GM18519 (cell line): ENCODE measurements around the gene ALDH1A3.

Source experiments
- ATAC-seq: cut with Tn5 transposase; IDR thresholded peaks from one replicate; pipeline ENCODE4 v1.9.1; 2021; ENCODE audit warnings: mild to moderate bottlenecking, moderate library complexity; ENCODE audit not compliant: unreplicated experiment, low FRiP score

The ALDH1A3 gene

DNA sequence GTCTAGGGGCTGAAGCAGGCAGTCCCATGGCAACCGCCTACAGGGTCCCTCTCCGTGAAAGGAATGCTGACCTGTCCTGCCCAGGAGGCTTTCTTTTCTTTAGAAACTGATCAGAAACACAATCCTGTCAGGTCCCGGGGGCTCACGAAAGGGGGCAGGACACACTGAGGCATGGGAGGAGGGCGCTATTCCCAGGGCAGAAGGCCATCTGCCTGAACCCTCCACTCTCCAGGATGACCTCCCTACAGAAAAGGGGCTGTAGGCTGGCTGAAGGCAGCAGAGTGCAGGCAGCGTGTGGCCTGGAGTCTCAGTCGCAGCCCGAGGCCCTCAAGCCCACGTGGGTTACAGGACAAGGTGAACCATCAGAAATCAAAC lies 21.2 kb downstream of the ALDH1A3 start:
- ATAC-seq, result no peak

DNA sequence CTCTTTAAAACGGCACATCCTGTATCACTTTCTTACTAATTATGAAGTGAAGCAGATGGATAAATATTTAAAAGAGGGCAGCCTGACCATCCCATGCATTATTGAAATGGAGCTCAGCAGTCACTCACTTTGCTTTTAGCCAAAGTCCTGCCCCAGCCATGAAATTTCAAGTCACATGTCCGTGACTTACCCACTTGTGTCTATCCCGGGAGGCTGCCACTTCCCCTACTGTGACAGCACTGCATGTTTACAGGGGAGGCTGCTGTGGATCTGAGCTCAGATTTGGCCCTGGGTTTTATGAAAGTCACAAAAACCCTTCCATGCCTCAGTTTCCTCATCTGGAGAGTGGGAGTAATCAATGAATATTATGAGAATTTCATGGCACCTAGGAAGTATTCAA lies 21.7 kb downstream of the ALDH1A3 start:
- ATAC-seq, result no peak

DNA sequence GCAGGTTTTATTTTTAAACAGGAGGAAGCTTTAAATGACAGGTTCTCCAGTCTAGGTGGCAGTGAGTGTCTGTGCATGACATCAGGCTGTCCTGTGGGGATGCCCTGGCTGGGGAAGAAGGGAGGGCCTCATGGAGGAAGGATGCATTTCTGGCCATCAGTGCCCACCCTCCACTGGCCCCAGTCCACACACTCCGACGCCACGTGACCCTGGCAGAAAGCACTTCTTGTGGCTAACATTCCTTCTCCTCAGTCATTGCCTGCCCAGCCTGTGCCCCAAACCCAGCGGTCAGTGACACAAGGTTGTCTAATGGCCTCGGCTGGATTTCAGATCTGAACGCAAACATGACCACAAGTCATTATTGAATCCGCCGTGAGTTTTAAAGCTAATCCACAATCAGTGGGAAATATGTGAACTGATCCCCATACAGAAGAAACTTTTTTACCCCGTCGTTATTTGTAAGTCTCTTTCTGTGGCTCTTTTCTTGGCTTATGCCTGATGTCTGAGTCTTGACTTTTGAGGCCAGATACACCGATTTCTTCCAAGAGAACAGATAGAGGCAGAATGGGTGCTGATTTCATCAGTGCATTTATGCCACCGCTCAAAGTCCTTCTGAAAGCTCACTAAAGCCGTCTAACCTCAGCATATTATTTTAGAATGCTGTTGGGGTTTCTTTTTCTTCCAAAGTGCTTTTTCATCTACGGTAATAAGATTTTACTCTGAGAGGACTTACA lies 22.2 kb downstream of the ALDH1A3 start:
- ATAC-seq, result no peak

DNA sequence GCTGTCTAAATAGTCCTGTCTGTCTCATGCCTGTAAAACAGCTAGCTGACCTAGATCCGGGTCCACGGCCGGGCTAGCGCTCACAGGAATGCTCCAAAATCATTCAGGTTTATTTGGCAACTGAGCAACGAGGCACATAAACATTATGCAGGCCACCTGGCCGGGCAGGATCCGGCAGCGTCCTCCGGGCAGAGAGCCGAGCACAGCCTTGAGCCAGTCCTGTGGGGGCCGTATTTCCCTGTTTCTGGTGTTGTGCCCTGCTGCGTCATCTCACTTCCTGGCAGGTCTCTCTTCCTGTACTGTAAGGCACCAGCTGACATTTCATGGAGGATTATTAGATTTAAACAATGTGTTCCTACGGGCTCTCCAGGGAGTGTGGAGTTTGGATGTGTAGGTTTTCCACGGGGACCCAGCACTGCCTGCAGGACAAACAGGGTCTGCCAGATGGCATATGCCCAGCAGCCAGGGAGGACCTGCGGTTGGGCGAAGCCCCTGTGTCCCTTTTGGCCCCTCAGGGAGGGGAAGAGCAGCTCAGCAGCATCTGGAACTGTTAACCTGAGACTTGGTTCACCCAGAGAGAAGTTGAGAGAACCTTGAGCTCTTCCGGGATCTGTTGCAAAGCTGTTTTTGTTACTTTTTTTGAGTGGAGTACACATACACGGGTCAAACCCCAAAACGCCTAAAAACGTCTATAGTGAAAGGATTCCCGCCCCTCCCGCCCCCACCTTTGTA lies 23.0 kb downstream of the ALDH1A3 start:
- no peak for ATAC-seq

DNA sequence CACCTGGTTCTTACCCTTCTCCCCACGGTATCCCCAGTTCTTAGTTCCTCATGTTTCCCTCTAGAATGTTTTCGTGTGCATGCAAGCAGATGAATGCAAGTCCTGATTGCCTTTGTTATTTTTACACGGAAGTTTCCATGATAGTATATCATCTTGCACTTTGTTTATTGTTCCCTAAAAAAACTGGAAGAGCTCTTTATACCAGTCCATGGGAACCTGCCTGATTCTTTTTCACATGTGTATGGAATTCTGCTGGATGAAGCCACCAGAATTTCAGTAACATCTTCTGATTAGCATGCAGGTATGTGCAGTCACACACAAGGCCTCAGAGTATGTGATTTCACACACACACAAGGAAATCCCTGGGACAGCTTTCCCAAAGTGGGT lies 23.5 kb downstream of the ALDH1A3 start:
- no peak for ATAC-seq

DNA sequence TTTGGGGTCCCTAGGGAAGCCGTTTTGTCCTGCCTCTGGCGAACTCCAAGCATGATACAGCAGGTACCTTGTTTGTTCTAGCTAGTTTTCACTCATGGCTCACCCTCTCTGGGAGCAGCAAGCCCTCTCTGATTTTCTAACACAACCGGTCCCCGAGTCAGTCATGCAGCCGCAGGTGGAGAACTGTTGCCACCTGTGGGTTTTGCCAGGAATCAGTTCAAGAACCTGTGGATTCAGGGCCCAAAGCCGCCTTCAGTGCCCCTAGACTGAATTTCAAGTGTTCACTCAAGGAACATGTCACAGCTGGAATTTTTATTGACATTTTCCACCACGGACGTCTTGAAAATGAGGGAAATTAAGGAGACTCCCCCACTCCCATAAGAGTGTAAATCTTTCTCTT lies 26.2 kb downstream of the ALDH1A3 start:
- no peak for ATAC-seq

DNA sequence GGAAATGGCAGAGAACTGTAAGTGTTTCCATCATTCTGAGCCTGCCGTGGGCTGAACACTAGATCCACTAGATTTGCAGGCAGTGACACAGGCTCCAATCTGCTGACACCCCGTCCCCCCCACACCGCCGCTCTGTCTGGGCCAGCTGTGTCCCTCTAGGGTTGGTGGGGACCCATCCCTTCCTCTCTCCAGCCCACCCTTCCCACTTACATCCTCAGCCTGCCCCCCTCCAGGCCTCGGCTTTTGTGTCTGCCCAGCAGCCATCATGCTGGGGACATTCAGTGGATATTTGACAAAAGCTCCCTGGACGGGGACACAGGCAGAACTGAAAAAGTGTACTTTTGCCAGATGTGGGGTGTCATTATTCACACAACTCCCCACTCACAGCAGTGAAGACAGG lies 28.8 kb downstream of the ALDH1A3 start:
- no peak for ATAC-seq

DNA sequence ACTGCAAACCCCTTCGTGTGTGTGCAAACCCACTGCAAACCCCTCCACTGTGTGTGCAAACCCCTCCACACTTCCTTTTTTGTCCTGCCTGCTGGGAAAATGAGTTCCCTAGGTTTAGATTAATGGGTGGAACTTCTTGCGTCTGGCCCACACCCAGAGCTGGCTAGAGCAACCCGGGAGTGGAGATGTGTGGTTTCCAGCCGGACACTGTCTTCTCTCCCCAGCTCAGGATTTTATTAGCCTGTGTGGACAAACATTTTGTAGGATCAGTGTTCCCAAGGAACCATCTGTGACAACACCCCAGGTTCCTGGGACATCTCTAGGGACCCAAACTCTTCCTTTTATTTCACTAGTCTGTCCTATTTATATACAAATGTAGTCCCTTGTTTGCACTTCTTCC lies 29.9 kb downstream of the ALDH1A3 start:
- ATAC-seq, result no peak

DNA sequence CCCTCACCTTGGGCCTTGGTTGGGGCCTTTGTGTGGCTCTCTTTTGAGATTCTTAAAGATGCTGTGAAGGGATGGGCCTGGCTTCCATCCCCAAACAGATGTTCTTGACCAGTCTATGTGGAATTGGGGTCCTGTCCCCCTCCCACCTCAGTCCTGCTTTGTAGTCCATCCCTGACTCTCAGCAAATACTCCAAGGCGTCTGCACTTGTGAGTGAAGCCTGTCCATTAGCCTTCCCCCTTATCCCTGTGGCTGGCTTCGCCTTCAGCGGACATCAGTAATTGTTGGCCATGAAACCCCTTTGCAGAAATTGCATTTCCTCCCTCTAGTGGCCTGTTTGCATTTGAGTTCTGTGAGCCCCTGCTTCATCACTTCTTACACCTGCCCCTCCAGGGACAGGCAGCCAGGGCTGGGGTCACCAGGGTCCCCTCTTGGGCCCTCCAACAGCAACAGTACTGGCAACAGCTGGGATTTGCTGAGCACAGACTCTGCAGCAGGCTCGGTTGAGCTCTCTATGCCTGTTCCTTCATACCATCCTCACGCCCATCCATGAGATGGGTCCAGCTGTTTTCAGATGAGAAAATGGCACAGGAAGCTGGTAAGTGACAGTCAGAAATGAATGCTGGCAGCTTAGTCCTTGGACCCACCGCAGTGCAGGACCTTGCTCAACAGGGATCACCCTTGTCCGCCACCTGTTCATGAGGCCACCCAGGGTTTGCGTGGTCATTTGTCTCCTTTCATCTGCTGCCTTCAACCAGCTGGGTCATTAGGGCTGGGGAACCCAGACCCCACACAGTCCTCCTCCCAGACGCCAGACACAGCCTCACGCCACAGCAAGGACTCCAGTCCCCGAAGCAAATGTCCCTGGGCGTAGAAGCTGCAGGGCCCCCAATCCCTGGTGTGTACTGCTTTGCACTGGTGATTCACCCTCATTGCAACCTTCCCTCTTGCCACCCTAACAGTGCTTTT lies 30.6 kb downstream of the ALDH1A3 start:
- ATAC-seq, result no peak

DNA sequence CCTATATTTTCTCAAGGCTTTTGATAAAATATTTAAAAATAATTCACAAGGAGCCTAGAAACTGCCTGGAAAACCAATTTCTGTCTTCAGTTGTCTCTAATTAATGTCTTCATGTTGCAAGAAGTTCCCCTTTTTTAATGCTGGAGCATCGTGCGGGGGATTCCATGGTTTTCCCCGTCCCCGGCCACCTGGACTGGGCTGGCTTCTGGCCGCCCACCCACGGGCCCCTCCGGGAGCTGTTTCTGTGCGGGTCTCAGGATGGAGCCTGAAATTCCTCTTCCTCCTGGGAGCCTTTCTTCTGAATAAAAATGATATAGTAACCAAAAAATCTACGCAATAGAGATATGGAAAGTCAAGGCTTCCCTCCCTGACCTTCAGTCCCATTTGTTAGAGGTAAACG lies 31.5 kb downstream of the ALDH1A3 start:
- no peak for ATAC-seq

DNA sequence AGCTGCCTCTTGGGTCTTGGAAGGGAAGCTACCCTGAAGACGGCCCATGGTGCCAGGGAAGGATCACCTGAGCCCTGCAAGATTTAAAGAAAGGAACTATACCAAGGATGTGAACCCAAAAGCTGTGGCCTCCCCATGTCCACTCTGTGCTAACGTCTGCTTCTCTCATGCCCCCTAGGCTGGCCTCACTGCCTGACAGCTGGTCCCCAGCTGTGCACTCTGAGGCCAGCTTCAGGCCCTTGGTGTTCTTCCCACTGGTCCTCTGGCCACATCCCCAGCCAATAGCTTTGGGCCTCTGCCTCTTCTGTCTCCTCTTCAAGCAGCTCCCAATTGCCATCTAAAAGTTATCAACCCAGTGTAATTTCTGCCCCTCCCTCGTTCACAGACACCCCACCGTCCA lies 34.3 kb downstream of the ALDH1A3 start:
- ATAC-seq, result no peak

DNA sequence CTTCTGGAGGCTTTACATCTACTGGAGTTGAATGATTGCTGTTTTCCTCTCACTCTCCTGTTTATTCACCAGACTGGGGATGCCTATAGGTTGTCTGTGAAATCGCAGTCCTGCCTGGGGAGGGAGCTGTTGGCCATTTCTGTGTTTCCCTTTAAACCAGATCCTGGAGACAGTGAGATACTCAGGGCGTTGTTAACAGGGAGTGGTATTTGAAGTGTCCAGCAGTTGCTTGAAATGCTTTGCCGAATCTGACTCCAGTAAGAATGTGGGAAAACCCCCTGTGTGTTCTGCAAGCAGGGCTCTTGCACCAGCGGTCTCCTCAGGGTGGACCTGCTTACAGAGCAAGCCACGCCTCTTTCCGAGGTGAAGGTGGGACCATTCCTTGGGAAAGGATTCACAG lies 35.2 kb downstream of the ALDH1A3 start:
- no peak for ATAC-seq

DNA sequence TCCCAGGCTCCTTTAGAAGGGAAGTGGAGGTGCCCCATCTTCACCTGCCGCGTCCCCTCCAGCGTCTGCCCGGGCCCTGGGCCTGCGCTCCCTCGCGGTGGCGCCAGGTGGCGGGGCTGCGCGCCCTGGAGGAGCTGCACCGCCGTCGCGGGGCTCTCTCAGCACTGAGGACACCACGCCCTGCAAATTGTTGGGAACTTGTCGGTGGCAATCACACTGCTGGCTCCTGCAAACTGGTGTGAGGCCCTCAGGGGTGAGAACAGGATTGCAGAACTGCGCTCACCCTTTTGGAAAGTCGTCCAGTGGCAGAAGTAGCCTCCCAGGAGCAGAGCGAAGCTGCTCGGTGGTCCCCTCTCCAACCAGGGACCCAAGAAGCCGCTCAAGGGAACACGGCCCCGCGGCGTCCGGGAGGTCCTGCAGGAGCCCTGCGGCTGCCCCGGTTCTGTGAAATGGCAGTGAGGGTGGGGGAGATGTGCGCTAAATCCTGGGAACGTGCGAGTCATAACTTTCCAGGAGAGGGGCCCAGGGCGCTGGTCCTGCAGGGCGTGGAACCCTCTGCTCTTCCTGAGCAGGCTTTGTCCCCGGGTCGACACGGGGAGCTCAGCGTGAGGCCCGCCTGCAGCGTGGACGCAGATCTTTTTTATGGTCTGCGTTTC lies 38.5 kb downstream of the ALDH1A3 start:
- ATAC-seq, result peak; percentile 49

DNA sequence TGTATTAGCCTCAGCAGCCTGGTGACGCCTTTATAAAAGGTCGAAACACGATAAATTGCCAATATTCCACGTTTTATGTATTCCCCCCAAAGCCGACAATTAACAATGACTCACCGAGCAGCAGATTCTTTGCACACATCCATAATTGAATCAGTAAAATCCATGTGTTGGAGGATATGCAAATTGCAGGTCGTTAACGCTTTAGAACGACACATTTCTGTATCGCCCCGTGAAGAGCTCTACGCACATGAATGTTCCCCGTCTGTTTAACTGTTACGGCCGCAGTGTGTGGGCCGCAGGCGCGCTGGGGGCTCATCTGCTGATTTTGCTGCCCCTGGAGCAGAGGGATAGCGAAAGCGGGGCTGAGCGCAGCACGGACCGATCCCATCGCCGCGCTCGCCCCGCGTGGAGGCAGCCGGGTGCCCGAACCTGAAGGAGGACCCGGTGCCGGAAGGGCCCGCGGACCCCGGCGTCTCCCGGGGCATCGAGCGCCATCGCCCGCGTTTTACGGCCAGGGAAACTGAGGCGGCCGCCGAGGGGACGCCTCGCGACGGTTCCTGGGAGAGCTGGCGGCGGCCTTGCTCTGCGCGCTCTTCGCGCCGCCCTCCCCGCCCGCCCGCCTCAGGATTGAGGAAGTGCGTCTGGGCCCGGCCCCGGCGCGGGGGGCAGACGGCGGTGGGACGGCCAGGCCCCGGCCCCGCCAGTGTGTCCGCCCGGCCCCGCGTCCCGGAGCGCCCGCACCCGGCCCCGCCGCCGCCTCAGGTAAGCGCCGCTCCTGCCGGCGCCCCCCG lies 39.3 kb downstream of the ALDH1A3 start, which contains the start of gene LRRK1:
Gene LRRK1 (plus strand): TSS at position 668 of the 791 bp plus-strand sequence. CDS start 5,276 bp downstream, outside the sequence.
- ATAC-seq, result no peak

DNA sequence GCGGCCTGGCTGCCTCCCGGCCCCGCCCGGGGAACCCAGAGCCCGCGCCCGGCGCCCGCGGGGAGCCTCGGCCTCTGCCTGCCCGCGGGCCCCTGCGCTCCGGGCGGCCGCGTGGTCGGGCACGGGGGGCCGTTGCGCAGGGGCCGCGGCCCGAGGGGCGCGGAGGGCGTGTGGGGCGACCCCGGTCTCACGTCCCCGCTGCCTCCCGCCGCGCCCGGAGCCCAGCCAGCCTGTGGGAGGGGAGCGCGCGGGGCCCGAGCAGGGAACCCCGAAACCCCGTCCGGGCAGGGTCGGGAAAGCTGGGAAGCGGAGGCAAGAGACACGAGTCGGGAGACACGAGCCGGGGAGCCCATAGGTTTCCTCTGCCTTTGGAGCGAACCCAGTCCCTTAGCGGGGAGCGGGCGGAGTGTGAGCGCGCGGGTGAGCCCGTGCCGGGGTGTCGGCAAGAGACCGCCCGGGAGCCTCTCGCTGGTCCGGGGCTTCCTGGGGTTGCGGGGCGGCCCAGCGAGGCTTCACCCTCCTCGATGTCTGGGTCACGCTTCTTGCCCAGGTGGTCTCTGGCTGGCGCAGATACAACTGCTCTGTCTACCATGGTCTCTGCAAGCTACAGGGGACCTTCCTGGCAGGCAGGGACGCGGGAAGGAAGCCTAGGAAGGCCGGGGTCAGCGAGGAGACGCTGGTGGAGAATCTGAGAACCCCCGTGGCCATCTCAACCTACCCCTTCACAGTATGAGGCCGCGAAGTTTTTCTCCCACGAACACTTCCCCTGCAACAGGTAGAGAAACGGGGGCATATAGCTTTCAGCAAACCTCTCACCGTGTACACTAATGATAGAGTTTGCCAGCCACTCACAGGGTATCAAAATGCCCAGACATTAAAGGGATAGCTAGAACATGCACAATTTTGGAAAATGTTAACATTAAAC lies 40.1 kb downstream of the ALDH1A3 start:
- no peak for ATAC-seq

DNA sequence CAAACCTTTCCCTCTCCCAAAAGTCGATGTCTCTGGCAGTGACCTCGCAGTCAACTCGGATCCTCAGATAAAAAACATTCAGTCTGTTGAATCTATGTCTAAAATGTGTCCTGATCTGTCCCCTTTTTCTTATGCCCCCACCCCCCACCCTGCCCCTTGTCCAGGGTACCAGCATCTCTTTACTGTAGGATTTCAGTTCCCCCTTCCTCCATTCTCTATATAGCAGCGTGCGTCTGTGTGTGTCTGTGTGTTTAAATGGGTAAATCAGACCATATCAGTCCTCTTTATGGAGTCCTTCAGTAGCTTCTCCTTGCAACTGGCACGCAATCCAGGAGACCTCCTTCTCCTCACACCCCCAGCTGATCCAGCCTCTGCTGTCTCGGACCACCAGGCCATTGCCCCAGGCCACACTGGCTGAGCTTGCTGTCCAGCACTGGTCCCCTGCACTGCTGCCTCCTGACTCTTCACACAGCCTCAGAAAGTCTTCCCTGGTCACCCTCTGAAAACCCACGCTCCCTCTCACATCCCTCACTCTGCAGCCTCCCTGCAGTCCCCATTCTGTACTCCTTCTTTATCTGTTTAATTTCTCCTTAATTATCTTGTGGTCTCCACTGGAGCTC lies 41.0 kb downstream of the ALDH1A3 start:
- ATAC-seq, result no peak

DNA sequence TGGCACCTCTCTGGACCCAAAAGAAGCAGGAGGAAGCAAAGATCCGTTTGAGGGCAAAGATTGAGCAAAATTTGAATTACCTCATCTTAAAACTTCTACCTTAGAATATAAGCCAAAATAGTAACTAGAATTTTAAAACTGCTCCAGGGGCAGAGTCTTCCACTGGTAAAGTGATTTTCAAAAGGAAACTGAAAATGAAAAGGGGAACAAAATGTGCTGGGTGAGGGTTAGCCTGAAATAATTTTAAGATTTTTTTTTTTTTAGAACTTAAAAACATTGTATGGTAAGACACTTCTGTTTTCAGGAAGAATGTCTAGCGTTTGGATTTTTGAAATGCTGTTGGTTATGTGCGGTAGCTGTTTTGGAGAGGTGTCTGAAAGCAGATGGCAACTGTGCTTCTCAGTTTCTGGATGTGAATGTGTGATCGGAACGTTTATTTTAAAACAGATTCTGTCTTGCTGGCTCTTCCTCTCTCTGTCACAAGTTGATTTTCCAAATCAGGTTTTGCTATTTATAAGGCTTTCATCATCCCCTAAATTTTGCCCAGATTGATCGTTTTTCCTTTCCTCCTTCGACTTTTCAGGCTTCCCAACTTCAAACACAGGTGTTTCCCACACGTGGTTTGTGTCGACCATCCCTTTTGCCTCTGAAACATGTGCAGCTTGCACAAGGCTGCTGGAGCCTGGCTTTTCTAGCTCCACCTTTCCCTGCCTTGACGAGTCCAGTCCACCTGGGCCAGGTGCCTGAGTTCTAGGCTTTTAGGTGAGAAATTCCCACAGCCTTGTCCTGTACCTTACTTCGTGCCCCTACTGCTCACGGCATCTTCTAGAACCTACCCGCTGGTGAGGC lies 42.8 kb downstream of the ALDH1A3 start:
- ATAC-seq, result peak; percentile 26
